Ammon's horn (tissue), 1 donor: ENCODE measurements around the gene GFOD2.

Experiments used
- DNase-seq: peaks from one replicate; pipeline ENCODE4 v3.0.0-alpha.2; 2016; ENCODE audit warnings: low spot score

Gene GFOD2

DNA sequence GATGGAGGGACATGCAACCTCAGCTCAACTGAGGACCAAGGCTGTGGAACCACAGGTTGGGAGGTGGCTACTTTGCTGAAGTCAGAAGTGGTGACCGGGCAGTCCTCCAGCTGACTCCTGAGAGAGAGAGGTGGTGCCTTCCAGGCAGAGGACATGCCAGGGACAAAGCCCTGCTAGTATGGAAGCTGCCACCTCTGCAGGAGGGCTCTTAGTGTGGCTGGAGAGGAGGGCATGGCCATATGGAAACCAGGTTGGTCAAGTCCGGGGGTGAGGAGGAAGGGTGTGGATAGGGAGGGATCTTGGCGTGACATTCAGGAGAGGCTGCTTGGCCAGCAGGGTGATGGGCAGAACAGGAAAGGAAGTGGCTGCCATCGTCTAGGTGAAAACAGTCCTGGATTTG is 46.8 kb downstream of the GFOD2 start:
- no peak for DNase-seq

- no peak for DNase-seq
Observed at GRCh38 chr16:67669499-67670101, 49.5 kb downstream of the GFOD2 start.

DNA sequence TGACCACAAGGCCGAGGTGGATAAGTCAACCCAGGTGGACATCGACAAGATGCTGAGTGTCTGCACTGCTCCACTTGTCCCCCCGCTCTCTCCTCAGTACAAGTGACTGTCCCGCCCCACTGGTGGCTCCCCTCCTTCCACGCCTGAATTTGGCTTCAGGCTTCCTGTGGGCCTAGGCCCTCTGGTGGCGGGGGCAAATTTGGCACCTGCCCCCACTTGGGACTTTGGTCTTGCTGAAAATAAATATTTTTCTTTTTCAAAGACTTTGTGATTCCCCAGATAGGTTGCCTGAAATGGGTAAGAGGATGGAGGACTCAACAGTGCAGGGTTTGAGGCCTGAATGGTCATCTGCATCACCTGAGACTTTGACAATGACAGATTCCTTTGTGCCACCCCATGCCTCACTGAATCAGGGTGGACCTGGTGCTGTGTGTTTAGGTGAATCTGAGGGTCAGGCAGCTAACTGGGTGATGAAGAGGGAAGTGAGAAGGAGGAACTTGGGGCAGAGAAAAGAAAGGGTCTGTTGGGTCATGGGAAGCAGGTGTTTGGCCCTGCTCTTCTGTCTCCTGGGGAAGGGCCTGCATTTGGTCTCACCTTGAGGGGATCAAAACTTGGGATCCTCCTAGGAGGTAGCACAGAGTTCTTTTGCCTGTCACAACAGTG is 50.5 kb downstream of the GFOD2 start:
- DNase-seq: no peak

- peak; percentile 94 for DNase-seq
Observed at GRCh38 chr16:67667817-67668494, 51.2 kb downstream of the GFOD2 start.

- no peak for DNase-seq
Observed at GRCh38 chr16:67667453-67667816, 51.7 kb downstream of the GFOD2 start.

GRCh38 chr16:67666559-67667452 is 52.3 kb downstream of the GFOD2 start, which contains the start of the genes C16orf86 and ENKD1:
C16orf86 (plus strand) TSS chr16:67666814; CDS start chr16:67666971, 157 bp downstream.
ENKD1 (minus strand) TSS chr16:67666750; CDS start chr16:67666442, 308 bp downstream.
- peak; percentile 88 for DNase-seq

- no peak for DNase-seq
Observed at GRCh38 chr16:67666032-67666551, 53.0 kb downstream of the GFOD2 start.

DNA sequence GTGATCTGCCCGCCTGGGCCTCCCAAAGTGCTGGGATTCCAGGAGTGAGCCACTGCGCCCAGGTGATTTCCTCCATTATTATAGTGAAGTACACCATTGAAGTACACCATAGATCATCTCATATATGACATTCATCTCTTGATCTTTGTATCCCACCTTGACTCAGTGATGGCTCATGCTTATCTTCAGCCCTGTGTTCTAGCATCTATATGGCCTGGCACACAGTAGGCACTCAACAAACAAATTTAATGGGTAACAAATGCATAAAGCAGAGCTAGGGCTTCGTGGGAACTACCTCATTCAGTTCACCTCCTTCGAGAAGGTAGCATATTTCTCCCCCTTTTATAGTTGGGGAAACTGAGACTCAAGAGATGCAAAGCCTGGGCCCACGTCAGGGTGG is 53.5 kb downstream of the GFOD2 start:
- no peak for DNase-seq

DNA sequence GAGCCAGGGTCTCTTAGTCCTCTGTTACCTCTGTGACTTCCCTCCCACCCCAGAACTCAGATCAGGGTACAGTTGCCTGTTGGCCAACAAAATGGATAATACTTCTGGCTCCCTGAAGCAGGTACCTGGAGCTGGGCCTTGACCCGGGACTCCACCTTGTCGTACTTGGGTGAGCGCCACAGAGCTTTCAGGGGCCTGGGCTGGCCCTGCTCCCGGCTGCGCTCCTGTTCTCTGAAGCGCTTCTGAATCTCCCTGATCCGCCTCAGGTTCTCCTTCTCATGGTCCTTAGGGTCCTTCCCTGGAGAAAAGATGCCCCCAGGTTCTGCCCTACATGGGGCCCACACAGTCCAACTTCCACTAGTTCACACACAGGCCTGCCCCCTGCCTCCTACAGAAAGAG is 54.2 kb downstream of the GFOD2 start:
- no peak for DNase-seq

GRCh38 chr16:67664258-67664657 is 54.9 kb downstream of the GFOD2 start:
- DNase-seq: no peak

- DNase-seq: no peak
Observed at GRCh38 chr16:67663877-67664222, 55.3 kb downstream of the GFOD2 start.

DNA sequence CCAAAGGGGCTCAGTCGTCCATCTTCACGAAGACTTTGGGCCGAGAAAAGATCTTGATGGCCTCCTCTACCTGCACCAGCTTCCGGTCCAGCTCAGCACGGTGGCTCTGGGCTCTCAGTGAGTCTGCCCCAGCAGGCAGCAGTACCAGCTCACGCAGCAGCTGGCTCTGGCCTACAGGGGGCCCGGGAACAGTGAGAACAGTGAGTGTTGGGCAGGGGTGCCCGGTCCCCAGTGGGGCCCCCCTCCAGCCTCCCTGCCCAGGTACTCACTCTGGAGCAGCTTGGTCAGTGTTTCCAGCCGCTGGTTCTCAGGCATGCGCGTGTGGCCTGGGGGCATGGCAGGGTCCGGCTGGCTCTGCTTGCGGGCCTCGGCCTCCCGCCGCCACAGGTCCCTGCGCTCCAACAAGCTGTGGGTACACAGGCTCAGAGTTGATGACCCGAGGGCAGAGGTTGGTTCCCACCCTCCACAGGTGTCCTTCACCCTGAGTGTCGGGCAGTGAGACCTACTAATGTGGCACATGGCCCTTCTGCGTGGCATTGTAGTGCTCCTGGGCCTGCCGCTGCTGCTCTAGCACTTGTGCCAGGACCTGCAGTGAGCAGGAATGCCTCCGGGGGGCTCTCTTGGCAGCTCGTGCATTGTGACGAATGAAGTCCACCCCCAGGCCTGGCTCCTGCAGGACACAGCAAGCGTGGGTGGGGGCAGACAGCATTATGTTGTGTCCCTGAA is 55.8 kb downstream of the GFOD2 start:
- no peak for DNase-seq

DNA sequence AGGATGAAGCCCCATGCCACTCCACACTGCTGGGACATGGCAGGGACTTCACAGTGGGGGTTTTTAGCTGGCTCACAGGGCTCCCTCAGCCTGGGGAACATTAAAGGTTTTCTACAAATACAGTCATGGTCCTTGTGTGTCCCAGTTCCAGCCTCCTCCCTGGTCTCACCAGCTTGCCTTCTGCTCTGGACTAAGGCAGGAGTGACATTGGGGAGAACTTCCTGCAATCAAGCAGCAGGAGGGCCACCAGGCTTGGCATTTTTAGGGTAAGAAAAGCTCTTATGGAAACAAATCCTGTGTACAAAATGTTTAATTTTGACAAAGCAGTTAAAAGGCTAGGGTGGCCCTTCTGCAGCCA is 56.5 kb downstream of the GFOD2 start:
- DNase-seq: no peak

GRCh38 chr16:67661886-67662652 is 57.0 kb downstream of the GFOD2 start:
- DNase-seq: no peak

DNA sequence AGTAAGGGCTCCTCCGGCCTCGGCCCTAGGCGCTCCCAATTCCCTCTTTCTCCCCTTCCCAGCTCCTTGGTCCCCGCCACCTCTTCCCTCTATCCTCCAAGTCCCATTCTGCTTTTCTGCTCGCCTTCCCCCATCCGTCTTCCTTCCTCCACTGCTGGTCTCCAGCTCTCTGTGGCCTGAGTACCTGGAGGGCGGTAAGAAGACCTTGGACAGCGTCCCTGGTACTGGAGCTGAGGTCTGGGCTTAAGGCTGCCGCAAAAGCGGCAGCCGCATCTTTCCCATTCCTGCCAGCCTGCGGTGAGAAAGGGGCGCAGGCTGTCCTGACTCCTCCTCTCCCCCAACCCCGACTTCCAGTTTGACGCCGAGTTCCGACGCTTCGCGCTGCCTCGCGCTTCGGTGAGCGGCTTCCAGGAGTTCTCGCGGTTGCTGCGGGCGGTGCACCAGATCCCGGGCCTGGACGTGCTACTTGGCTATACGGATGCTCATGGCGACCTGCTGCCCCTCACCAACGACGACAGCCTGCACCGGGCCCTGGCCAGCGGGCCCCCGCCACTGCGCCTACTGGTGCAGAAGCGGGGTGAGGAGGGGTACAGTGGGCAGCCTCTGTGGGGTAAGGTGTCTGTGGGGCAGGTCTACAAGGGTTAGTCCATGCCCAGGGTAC is 57.9 kb downstream of the GFOD2 start:
- DNase-seq: no peak

GRCh38 chr16:67660564-67661028 is 58.5 kb downstream of the GFOD2 start, which contains the start of gene PARD6A:
PARD6A (plus strand) TSS chr16:67660960; CDS start chr16:67661039, 79 bp downstream.
- DNase-seq: peak; percentile 99

DNA sequence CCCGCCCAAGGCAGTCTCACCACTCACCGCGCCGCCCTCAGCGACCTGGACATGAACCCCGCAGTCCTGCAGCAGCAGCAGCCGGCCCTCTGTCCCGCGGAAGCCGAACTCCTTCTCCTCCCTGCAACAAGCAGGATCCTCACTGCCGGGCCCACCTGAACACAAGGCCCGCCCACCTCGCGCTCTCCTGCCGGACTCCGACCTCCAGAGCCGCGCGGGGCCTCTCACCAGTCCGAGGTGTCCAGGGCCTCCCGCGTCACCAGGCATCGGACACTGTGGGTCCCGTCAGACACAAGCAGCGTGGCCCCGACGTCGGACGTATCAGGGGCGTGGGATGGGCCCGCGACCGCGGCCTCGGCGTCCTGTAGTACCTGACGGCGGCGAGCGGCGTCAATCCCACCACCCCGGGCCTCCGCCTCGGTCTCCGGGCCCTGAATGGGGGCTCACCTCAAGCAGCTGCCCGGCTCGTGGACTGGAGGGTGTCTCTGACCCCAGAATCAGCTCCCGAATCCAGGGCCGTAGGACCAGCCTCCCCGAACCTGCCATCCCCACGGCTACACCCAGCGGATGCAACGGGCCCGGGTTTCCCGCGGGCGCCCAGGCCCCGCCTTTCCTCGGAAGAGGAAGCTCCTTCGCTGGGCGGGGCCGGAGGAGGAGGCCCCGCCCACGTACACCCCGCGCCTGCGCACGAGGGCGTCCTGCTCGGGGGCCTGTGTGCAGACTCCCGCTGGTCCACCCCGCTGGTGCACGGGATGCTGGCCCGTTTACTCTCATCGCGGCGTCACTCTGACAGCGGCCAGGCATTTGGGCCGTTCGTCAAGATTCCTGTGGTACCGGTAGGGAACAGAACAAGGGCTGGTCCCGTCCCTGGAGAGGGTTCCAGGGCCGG is 59.2 kb downstream of the GFOD2 start, which contains the start of gene ACD:
ACD (minus strand) TSS at position 586 of the 889 bp plus-strand sequence; CDS start at position 546, 40 bp downstream.
- DNase-seq: peak; percentile 93

DNA sequence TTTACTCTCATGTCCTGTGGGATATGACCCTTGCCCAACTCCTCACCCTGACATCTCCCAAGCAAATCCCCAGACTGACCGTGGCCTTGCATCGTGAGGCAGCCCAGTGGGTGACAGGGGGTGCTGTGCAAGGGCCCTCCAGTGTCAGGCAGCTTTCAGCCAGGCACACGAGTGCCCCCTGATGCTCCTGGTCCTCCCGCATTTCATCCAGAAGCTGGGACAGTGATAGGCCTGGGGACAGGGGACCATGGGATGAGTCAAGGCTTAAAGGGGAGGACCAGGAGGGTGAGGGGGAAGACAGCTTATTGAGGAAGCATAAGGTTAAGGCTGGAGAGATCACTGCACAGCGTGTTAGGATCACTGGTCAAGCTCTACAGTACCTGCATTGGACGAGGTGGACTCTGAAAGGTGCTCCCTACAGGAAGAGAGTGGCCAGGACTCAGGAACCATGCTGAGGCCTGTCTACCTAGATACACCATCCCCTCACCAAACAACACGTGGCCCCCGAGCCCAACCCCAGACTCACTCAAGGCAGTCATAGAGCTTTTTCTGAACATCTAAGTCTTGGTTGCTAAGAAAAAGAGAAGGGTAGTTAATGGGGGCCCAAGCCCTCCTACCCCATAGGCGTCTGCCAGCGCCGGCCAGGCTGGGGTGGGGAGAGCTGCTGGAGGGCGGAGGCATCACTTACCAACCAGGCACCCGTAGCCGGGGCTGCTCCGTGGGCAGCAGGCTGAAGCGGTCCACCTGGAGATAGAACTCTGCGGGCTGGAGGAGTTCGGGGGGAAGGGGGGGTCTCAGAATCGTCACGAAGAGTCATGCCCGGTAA is 60.1 kb downstream of the GFOD2 start:
- no peak for DNase-seq
